HK-2 (cell line): Measurements from ENCODE around the gene DUSP28.

Experiments used
- DNase-seq: peaks from one replicate; pipeline ENCODE4 v3.0.0-alpha.2; 2018; ENCODE audit not compliant: unreplicated experiment

Gene DUSP28

GRCh38 chr2:240586198-240586918, 26.2 kb downstream of the DUSP28 start, which contains the start of gene CAPN10:
Gene CAPN10 (plus strand): TSS chr2:240586734. CDS start chr2:240586912, 178 bp downstream.
- peak; percentile 98 for DNase-seq

DNA sequence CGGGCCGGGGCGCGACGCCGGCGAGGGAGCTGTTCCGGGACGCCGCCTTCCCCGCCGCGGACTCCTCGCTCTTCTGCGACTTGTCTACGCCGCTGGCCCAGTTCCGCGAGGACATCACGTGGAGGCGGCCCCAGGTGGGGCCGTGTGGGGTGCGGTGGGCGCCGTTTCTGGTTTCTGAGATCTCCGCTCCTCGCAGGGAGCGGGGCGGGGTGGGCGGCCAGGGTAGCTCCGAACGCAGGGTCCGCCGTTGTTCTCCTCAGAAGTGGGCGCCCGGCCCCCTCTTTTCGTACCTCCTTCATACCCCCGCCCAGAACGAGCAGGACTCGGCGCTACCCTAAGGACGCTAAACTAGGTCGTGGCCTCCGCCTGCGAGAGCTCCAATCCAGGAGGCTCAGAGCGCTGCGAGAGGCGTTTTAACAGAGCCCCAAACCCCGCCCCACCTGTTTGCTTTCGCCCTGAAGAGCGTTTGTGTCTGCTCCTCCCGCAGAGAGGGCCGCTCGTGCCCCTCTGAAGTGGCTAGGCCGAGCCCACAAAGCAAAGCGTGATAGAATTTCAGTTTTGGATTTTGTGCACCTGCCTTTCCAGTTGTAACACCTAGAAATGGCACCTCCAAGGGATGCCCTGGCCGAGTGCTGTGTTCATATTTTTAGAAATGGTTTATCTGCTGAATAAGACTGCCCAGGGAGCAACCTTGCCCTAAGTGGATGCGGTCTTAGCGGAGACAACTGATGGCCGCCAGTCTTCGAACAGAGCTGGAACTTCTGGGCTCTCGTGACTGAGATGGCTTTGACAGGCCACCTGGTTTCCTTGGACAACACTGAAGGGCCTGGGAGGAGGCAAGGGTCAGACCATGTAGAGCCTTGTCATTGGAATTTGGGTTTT, 27.0 kb downstream of the DUSP28 start:
- no peak for DNase-seq

DNA sequence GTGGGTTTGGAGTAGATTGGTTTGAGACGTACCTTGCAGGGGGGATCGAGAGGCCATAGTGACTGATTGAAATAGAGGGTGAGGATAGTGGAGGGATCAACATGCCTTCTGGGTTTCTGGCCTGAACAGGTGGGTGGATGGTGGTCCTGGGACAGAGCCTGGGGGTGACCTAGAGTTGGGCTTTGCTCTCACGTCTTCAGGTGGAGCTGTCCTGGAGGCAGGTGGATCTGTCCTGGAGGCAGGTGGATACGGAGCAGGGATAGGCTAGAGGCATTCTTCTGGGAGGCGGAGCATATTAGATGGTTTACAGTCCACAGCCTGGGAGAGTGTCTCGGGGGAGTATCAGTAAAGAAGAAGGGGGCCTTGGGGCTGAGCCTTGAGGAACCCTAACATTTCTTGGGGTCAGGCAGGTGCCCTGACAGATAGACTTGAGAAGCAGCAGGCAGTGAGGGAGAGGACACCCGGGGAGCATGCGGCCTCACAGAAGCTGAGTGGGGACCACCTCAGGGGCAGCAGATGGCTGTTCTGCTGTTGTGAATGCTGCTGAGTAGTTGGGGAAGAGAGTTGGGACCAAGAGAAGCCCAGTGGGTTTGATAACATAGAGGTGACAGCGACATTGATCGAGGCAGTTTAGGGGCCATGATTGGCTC, 28.0 kb downstream of the DUSP28 start:
- no peak for DNase-seq

DNA sequence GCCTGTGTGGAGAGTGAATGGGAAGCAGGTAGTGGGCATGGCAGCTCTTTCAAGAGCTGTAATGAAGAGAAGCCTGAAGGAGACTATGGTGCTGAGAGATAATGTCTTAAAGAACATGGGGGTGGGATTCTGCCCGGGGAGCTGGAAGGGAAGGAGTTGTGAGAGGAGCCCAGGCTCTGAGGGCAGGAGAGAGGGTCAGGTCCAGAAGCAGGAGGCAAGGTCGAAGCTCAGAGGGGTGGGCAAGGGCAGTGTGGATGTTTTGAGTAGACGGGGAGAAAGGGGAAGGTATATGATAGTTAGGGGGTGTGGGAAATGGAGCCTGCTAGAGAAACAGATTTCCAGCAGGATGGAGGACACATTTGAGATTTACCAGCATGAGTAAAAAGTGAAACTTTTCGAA, 28.5 kb downstream of the DUSP28 start:
- DNase-seq = no peak

GRCh38 chr2:240589375-240589774, 29.2 kb downstream of the DUSP28 start:
- DNase-seq = no peak

DNA sequence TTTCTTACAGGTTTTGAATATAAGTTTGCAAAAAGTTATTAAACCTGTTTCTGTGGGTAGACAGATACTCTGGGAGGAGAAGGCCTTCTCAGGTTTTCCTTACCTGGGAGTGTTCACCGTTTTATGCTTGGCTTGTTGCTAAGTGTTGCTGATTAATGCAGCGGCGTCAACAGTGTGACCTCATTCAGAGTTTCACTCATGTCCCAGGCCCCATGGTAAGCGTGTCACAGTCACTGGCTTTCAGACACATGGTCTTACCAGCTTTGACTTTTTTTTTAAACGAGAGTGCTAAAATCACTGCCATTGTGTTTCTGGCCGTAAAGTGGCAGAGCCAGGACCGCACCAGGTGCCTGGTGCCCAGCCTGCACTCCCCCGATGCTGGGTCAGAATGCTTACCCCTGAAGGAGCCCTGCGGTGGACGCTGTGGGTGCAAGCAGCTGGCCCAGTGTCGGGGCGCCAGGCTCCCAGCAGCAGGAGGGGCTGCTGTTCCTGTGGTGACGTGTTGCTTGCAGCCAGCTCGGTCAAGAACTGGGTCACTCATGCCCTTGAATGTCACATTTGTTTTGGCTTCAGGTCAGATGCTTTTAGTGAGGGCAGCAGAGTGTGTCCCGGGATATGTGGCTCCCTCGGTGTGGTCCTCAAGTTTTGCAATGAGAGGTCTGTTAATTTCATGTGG, 29.8 kb downstream of the DUSP28 start:
- no peak for DNase-seq

DNA sequence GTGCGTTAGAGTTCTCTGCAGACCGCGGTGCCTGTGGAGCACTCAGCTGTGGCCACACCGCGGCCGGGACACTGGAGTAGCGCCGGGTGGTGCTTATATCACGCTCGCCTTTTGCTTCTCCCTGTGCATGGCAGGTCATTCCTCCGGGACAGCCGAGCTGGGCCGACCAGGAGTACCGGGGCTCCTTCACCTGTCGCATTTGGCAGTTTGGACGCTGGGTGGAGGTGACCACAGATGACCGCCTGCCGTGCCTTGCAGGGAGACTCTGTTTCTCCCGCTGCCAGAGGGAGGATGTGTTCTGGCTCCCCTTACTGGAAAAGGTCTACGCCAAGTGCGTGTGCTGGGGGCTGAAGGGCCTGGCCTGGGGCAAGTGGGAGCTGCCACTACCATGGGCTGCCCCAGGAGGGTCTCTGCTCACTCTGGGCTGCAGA, 30.5 kb downstream of the DUSP28 start:
- no peak for DNase-seq

GRCh38 chr2:240591226-240591625, 31.1 kb downstream of the DUSP28 start:
- no peak for DNase-seq

GRCh38 chr2:240591784-240592183, 31.6 kb downstream of the DUSP28 start:
- no peak for DNase-seq

- DNase-seq = no peak
Observed at GRCh38 chr2:240593026-240593702, 33.0 kb downstream of the DUSP28 start.

DNA sequence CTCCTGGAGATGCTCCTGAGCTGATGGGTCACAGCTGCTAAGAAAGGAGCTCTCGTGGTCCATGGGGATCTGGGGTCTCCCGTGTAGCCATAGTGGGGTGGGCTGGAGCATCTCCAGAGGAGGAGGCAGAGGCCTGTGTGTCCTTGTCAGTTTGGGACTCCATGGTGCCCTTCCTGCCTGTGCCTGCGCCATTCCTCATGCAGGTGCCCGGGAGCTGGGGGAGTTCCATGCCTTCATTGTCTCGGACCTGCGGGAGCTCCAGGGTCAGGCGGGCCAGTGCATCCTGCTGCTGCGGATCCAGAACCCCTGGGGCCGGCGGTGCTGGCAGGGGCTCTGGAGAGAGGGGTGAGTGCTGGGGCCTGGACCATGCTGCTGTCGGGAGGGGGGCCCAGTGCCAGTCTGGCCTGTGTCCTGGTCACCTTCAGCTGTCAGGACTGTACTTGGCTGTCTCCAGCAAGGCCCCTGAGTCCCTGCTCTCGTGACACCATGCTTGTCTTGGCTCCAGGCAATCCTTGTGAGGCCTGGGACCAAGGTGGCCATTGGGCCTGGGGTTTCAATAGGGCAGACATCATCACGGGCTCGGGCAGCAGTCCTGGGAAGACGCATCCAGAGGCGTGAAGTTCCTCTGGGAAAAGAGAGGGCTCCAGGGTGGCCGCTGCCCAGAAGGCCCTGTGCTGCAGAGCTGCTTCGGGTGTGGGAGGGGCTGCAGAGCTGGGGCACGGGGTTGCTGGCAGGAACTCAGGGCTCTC, 33.7 kb downstream of the DUSP28 start:
- no peak for DNase-seq

DNA sequence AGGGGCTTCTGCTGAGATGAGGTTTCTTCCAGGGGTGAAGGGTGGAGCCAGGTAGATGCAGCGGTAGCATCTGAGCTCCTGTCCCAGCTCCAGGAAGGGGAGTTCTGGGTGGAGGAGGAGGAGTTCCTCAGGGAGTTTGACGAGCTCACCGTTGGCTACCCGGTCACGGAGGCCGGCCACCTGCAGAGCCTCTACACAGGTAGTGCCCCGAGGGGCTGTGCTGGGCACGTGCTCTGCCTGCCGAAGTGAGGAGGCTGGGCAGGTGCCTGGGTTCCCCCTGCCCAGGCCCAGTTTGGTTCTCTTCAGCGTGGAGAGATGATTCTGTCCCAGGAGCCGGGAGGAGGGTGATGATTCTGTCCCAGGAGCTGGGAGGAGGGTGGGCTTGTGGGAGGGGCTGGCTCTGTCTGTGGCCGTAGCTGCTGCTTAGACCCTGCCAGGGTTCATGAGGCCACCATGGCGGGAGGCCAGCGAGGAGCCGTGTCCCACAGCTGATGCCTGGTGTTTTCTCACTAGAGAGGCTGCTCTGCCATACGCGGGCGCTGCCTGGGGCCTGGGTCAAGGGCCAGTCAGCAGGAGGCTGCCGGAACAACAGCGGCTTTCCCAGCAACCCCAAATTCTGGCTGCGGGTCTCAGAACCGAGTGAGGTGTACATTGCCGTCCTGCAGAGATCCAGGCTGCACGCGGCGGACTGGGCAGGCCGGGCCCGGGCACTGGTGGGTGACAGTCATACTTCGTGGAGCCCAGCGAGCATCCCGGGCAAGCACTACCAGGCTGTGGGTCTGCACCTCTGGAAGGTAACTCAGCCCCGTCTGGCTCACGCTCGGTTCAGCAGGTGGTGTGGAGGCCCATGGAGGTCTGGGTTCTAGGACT, 34.6 kb downstream of the DUSP28 start:
- no peak for DNase-seq

DNA sequence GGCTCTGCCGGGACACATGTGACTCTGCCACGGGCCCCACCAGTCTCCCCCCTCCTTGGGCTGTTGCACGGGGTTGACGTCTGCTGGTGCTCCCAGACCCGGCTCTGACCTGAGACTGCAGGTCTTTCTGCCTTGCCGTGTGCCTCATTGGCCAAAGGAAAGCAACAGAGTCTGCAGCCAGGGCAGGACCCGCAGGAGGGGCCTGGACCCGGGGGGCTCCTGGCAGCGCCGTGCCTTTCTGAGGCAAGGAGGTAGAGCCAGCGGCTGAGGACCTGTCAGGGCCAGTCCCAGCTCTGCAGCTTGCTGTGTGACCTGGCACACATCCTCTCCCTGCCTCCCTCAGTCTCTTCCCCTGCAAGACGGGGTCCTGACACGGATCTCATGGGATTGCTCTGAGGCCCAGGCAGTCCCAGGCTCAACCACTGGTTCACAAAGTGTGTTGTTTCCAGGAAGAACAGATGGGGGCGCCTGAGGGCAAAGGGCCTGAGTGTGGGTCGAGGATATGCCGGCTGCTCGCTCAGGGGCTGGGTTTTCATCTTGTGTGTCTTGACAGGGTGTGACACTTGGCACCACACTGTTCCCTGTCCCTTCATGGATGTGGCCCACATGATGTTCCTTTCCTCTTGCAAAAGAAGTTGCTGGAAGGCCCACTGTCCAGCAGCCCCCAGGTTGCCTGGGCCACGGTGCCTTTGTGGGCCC, 35.4 kb downstream of the DUSP28 start:
- no peak for DNase-seq

GRCh38 chr2:240596080-240596460, 35.9 kb downstream of the DUSP28 start:
- no peak for DNase-seq

GRCh38 chr2:240596491-240596931, 36.4 kb downstream of the DUSP28 start:
- DNase-seq = no peak

GRCh38 chr2:240597054-240597418, 36.9 kb downstream of the DUSP28 start:
- no peak for DNase-seq

DNA sequence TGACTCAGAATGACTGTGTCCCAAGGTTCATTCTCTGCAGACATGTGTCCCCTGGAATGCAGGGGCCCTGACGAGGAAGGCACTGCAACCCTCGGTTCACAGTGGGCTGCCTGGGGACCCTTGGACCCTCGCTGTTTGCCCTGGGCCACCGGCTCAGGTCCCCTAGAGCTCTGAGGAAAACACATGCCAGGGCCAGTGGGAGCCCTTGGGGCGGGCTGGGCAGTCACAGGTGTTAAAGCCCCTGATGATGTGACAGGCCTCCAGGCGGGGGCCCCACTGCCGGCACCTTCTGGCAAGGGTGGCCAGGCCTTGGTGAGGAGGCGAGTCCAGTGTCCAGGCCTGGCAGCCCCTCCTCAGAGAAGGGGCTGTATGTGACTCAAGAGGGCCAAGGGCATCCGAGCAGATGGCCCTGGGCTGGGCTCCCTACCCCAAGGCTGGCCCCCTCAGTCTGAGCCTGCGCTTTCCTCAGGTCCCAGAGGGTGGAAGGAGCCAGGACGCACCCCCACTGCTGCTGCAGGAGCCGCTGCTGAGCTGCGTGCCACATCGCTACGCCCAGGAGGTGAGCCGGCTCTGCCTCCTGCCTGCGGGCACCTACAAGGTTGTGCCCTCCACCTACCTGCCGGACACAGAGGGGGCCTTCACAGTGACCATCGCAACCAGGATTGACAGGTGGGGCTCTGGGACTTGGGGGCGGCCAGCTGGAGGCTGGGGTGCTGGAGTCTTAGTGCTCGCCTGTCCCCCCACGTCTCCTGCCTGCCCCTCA, 37.4 kb downstream of the DUSP28 start:
- DNase-seq = no peak

DNA sequence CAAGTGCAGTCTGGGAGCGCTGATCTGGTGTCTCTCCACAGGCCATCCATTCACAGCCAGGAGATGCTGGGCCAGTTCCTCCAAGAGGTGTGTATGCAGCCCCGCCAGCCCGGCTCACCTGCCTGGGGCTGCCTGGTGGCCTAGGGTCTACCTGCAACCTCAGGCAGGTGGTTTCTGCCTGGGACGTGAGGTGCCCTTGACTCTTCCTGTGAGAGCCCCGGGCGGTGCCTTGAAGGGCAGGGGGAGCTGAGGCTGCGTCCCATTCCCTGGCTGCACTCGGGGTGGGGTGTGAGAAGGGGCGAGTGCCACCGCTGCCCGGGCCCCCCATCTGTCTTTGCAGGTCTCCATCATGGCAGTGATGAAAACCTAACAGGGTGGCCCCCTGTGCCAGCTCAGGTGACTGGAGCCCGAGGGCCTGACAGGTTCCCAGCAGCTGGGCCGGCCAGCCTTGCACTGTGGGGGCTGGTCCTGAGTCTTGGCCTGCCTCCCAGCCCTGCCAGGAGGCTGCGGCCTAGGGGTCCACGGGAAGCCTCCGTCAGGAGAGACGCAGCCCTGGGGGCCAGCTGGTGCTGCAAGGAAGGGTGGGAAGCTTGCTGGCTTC, 38.3 kb downstream of the DUSP28 start:
- DNase-seq = no peak
